GDM1 (cell line): ENCODE measurements around the gene OR5J2.
"Not testable (repeated sequence)": the region's sequence is repeated elsewhere in the genome, so short reads cannot be mapped to it uniquely, and the experiment has no call there.

Experiments used
- DNase-seq: peaks from one replicate; lab custom pipeline; 2025; lab: John Stamatoyannopoulos, UW

The OR5J2 gene

GRCh38 chr11:56176318-56176717 is at the start of gene OR5J2:
Gene OR5J2 (plus strand): TSS chr11:56176618. CDS start chr11:56176618, 0 bp downstream.
- no peak for DNase-seq

GRCh38 chr11:56140151-56140661 is 36.2 kb upstream of the OR5J2 start, which contains the start of gene OR8J3:
Gene OR8J3 (minus strand): TSS chr11:56140201. CDS start chr11:56137718, 2,483 bp downstream.
- DNase-seq, result no peak

DNA sequence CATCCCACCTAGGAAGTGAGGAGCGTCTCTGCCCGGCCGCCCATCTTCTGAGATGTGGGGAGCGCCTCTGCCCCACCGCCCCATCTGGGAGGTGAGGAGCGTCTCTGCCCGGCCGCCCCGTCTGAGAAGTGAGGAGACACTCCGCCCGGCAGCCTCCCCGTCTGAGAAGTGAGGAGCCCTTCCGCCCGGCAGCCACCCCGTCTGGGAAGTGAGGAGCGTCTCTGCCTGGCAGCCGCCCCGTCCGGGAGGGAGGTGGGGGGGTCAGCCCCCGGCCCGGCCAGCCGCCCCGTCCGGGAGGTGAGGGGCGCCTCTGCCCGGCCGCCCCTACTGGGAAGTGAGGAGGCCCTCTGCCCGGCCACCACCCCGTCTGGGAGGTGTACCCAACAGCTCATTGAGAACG is 32.7 kb upstream of the OR5J2 start:
- DNase-seq, result not testable (repeated sequence)

GRCh38 chr11:56151376-56151775 is 25.0 kb upstream of the OR5J2 start:
- DNase-seq, result no peak

DNA sequence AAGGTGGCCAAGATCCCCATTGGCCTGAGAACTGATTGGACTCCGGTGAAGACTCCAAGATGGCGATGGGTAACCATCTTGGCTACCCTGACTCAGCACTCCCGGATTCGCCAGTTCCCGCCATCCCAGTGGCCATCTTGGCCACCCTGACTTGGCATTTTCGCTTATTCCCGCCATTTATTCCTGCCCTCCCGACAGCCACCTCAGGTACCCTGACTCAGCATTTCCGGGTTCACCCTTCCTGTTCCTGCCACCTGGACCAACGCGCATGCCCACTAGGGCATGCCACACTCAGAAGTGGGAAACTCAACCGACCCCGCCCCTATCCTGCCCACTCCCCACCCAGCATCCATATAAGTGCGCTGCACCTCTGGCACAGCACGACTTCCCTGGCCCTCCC is 24.1 kb upstream of the OR5J2 start:
- no peak for DNase-seq

DNA sequence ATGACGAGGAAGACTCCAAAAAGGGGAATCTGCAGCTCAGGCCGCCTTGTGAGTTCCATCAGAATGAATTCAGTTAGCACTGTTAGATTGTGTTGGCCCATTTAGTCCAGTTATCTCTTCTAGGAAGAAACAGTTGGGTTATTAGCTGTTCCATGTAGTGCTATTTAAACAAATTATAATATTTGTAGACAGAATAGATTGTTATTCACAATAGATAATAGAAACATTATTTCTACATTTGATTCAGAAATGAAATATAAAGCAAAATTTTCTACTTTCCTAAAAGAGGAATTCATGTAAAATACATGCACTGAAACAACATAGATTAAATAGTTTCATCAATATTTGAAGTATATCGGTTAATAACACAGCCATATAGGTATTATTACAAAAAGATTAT is 16.2 kb upstream of the OR5J2 start, which contains the start of gene OR8K5:
Gene OR8K5 (minus strand): TSS at position 101 of the 400 bp plus-strand sequence. CDS start 0 bp downstream, at position 101.
- DNase-seq, result no peak

DNA sequence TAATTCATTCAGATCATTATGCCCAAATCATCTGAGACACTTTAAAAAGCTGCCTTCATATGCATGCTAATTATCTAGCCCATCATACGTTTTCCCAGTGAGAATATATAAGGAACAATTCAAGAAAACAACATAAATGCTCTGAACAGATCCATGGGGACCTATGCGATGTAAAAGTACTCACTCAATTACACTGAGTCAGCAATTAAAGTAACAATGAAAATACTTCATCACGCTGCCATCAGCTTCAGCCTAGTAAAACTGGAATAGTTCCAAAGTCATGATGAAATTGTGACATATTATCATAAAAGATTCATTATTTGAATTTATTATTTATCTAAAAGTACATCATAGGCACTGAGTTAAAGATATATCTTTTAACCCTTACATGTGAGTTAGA is 12.6 kb upstream of the OR5J2 start:
- DNase-seq, result no peak

DNA sequence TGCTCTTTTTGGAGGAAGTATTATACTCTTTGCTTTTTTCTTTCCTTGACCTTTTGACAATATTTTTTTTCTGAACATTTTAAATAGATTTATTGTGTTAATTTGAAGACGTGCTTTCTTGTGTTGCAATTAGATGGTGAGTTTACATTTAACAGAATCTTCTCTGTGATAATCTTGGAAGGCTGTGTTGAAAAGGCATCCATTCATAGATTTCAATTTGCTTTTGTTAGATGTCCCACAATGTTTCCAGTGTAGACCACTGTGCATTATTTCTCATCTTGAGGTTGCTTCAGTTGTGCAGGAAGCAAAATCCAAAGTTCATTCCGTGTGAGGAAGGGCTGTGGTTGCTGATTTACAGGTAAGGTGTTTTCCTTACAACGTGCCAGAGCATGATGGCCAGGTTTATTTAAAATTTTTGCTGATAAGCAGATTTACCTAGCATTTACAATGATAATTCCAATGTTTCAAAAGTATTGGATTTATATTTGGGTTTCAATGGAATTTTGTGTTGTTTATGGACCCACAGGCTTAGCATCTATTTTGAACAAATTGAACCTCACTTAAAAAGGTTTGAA is 4.1 kb upstream of the OR5J2 start:
- no peak for DNase-seq

GRCh38 chr11:56183459-56183858 is 7.0 kb downstream of the OR5J2 start:
- DNase-seq, result no peak

GRCh38 chr11:56188602-56189001 is 12.2 kb downstream of the OR5J2 start:
- DNase-seq, result no peak

DNA sequence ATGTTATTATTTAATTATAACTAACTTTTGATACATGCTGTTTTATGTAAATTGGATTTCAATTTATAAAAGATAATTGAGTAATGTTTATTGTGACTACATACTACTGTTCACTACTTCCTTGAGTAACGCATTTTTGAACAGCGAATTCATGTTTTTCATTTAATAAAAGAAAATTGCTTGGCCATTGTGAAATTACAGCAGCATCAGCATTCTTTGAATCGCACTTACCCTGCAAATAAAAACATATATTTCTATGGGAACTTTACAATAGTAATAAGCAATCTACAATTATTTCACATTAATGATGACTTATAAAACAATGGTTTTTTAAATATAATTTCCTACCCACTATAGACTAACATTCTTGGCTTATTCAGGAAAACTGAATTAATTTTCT is 20.3 kb downstream of the OR5J2 start:
- DNase-seq, result no peak

- no peak for DNase-seq
These were observed 20.9 kb downstream of the OR5J2 start for GRCh38 chr11:56197367-56197766.

DNA sequence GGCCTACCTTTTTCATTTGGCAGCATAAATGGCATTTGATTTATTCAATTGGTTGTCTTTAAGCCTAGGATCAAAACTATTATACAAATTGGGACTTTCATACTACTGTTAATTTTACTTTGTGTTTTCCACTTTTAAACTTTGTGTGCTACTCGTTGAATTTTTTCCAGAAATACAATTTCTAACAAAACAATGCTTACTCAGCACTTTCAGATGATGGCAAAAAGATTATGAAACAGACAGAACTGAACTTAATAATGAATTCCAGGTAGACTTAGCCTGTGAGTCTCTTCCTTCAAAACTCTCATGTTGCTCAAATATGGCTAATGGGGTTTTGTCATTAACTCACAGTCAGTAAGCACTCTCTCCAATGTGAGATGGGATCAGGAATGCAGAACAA is 31.4 kb downstream of the OR5J2 start:
- no peak for DNase-seq

DNA sequence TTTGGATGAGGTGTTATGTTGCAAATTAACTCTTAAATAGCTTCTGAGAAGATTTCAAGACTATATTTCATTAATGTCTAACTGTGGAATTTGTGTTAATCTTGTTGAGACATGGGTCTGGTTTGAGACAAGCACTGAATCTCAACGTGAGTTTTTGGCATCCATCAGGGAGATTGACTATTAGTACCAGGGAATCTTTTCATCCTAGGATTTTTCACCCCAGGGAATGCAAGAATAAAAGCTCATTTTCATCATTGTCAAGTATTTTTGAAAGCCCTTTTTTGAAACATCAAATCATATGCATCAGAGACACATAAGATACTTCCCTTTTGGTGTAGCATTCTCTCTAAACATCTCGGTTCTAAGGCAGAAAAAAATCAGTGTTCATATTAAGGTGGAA is 38.1 kb downstream of the OR5J2 start:
- no peak for DNase-seq

DNA sequence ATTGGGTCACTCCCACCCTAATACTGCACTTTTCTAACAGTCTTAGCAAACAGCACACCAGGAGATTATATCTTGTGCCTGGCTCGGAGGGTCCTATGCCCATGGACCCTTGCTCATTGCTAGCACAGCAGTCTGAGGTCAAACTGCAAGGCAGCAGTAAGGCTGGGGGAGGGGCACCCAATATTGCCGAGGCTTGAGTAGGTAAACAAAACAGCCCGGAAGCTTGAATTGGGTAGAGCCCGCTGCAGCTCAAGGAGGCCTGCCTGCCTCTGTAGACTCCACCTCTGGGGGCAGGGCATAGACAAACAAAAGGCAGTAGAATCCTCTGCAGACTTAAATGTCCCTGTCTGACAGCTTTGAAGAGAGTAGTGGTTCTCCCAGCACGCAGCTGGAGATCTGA is 43.3 kb downstream of the OR5J2 start:
- DNase-seq, result not testable (repeated sequence)
